HFFc6 (cell line): ENCODE results near the gene ADAM12. TPM values are rescaled to one million over a fixed set of nuclear protein-coding genes. Genes with fewer than 3 reads are reported as not detected.

ENCODE experiments used
- DNase-seq: peaks from one replicate; pipeline ENCODE4 v3.0.0-alpha.2; 2018
- H3K27ac Mint-ChIP-seq: 2 replicates; pipeline ENCODE4 v1.8.0; 2020; ENCODE audit warnings: mild to moderate bottlenecking, mixed read lengths
- H3K27me3 Mint-ChIP-seq: 2 replicates; pipeline ENCODE4 v1.8.0; 2021; ENCODE audit warnings: mild to moderate bottlenecking, moderate library complexity, mixed read lengths; ENCODE audit not compliant: insufficient read depth
- H3K36me3 Mint-ChIP-seq: 2 replicates; pipeline ENCODE4 v1.8.0; 2021; ENCODE audit warnings: low read depth, mixed read lengths
- H3K4me1 Mint-ChIP-seq: 2 replicates; pipeline ENCODE4 v1.8.0; 2020; ENCODE audit warnings: low read depth, mixed read lengths
- H3K4me3 Mint-ChIP-seq: 2 replicates; pipeline ENCODE4 v1.8.0; 2020; ENCODE audit warnings: mild to moderate bottlenecking, moderate library complexity, mixed read lengths
- H3K9me3 Mint-ChIP-seq: 2 replicates; pipeline ENCODE4 v1.8.0; 2020; ENCODE audit warnings: mild to moderate bottlenecking, mixed read lengths
- CTCF ChIP-seq: fragments of 200-600 bp; sonication (generic); IDR thresholded peaks from 2 replicates; pipeline ENCODE4 v1.5.0; 2021; ENCODE audit warnings: antibody characterized with exemption, mild to moderate bottlenecking
- total RNA-seq, 6 experiments: library from RNA; stranded (reverse); fragmentation: NEBNext Ultra II Directional; extraction: Animal tissue kit (Norgen Biotek cat#: 25700); gene quantifications; 2 replicates in 1 of 6; 3 replicates in 5 of 6; pipeline ENCODE4 v1.2.3, GENCODE V29; 2021

Gene ADAM12
- total RNA-seq, 6 experiments from 2014 or later: 7.5 to 12.5 (median 11.5) TPM

DNA sequence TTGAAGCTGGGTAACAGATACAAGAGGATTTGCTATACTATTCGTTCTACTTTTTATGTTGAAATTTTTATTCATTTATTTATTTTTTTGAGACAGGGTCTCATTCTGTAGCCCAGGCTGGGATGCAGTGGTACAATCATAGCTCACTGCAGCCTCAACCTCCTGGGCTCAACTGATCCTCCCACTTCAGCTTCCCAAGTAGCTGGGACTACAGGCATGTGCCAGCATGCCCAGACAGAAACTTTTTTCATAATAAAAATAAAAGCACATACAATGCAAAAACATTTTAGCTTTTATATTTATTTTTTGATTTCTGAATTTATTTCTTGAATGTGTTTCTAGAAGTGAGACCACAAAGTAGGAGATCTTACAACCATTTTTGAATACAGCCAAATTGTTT, 420.7 kb downstream of the ADAM12 start:
- Mint-ChIP-seq H3K4me1 (no peaks in the 10 kb centered on the region), H3K9me3 (no peaks in the 10 kb centered on the region), H3K36me3 (no peaks in the 10 kb centered on the region), H3K4me3 (no peak overlapping the region), H3K27me3 (peaks cover 9% of the 10 kb centered on the region), H3K27ac (no peak overlapping the region)
- DNase-seq: no peak
- no peak for TF ChIP-seq CTCF

- Mint-ChIP-seq H3K9me3 (no peaks in the 10 kb centered on the region), H3K27me3 (peaks cover 6% of the 10 kb centered on the region; the same call in 1 of the 2 replicates), H3K27ac (no peak overlapping the region)
These were observed 423.7 kb downstream of the ADAM12 start for GRCh38 chr10:125964558-125964957.

More at GRCh38 chr10:125964558-125964957, 423.7 kb downstream of the ADAM12 start:
- no peak overlapping the region for H3K4me3 Mint-ChIP-seq
- DNase-seq: no peak
- no peaks in the 10 kb centered on the region for H3K36me3 Mint-ChIP-seq
- no peaks in the 10 kb centered on the region for H3K4me1 Mint-ChIP-seq
- TF ChIP-seq CTCF: no peak
